HG03095 (cell line): ENCODE data around the gene SLC6A11.

Experiments
- ATAC-seq: cut with Tn5 transposase; IDR thresholded peaks from one replicate; pipeline ENCODE4 v1.9.1; 2021; ENCODE audit warnings: moderate library complexity; ENCODE audit not compliant: unreplicated experiment

Gene SLC6A11

DNA sequence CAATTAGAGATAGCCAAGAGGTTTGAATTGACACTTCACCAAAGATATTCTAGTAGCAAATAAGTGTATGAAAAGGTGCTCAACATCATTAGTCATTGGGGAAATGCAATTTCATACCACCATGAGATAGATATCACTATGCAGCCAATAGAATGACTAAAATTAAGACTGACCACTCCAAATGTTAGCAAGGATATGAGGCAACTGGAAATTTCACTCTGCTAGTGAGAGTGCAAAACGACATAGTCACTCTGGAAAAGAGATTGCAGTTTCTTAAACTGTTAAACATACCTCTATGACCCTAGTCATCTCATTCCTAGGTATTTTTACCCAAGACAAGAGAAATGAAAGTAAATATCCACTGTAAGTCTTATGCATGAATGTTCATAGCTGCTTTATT lies 27.6 kb upstream of the SLC6A11 start:
- ATAC-seq: no peak

DNA sequence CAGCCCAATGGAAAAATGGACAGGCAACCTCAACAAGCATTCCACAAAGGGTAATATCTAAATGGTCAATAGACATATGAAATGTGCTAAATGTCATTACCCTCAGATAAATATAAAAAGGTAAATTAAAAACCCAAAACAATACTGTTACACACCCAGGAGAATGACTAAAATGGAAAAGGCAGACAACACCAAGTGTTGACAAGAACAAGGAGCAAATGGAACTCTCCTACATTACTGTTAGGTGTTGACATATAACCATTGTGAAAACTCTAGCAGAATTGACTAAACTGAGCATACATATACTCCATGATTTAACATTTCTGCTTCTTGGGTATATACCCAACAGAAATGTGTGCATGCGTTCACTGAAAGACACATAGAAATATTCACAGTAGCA lies 25.3 kb upstream of the SLC6A11 start:
- ATAC-seq: no peak

DNA sequence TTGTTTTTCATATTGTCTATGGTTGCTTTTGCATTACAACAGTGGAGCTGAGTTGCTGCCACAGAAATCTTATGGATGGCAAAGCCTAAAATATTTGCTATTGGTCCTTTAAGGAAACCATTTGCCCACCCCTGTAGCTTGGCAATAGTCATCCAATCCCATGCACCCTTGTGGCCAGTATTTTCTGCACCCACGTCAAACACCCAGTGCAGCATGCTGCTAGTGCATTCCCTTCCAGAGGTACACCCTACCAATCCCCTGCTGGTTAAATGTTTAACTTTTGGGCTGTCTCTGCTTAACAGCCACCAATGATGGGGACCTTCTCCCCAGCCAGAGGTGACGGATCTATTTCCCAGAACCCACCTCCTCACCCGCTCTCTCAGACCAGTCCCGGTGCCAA lies 23.8 kb upstream of the SLC6A11 start:
- ATAC-seq: no peak

- no peak for ATAC-seq
These were observed 17.2 kb upstream of the SLC6A11 start for GRCh38 chr3:10798600-10799367.

DNA sequence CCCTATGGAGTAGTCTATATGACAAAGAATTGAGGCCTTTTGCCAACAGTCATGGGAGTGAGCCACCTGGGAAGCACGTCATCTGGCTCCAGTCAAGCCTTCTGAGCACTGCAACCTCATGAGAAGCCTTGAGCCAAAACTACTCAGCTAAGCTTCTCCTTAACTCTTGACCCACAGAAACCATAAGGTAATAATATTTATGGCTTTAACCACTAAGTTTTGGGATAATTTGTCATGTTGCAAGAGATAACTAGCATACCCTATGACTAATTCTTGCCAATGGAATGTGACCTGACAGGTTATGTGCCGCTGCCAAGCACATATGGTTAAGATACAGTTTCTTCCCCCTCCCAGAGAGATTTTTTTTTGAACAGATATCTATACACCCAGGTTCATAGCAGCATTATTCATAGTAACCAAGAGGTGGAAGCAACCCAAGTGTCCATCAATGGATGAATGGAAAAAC lies 11.8 kb upstream of the SLC6A11 start:
- no peak for ATAC-seq

GRCh38 chr3:10806006-10806405 lies 10.0 kb upstream of the SLC6A11 start:
- no peak for ATAC-seq

DNA sequence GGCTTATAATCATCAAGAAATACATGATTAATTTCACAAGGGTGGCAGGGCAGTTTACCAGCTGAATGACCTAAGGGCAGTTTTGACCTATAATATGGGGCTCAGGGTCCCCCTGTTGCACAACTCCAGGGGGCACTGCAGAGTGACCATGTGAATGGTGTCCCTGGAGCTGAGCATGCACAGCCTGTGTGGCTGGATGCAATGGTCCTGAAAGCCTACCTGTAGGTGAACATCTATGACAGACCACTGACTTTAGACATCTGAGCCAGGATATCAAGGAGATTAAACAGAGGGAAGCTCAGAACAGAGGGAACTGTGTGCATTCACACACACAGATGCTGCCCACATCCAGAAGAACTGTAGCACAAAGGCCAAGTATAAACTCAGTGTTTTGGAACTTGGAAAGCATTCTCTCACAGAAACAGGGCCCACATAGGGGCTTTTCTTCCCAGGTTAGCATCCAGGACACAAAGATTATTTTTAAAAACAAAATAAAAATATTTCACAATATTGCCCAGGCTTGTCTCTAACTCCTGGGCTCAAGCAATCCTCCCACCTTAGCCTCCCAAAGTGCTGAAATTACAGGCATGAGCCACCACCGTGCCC lies 7.8 kb upstream of the SLC6A11 start:
- ATAC-seq: no peak

DNA sequence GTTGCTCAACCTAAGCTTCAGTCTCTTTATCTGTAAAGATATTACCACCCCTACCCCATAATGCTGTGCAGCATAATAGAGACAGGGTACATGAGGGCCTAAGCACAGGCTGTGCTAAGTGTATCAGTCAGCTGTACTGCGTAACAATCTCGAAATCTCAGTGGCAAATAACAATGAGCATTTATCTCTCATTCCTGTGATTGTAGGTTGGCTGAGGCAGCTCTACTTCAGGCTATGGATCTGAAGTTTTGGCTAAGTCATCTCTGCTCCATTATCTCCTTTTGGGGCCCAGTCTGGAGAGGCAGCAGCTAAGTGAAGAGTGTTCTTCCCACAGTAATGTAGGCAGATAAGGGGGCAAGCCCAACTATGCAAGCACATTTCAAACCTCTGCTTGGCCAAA lies 7.1 kb upstream of the SLC6A11 start:
- ATAC-seq: no peak

- no peak for ATAC-seq
These were observed 5.7 kb upstream of the SLC6A11 start for GRCh38 chr3:10810376-10810775.

GRCh38 chr3:10813425-10813824 lies 2.6 kb upstream of the SLC6A11 start:
- ATAC-seq: no peak

DNA sequence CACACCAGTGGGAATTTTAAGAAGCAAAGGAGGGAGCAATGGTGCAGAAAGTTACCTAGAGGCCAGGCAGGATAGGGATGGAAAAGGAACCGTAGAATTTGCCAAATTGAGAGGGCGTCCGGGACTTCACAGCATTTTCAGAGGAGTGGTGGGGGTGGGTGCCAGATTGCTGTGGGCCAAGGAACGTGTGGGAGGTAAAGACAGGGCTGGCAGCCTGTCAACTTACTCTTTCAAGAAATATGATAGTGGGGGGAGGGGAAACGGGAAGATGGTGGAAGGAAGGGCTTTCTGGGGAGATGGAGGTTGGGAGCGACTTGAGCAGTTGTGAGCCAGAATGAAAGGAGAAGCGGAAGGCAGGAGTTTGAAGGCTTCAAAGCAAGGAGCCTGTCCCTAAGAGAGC lies 1.4 kb upstream of the SLC6A11 start:
- ATAC-seq: no peak

DNA sequence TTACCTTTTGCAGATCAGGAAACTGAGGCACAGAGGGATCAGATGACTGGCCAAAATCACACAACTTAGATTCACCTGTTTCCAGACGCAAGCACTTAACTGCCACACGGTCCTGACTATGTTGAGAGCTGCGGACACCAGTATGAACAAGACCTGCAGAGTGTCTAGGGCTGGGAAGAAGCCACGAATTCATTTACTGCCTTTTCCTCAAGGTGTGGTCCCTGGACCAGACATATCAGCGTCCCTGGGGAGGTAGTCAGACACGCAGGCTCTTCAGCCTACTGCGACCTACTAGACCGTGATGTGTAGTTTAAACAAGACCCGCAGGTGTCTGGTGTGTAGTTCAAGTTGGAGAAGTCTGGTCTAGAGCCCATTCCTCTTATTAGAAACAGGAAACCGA lies 541 bp upstream of the SLC6A11 start:
- ATAC-seq: no peak

DNA sequence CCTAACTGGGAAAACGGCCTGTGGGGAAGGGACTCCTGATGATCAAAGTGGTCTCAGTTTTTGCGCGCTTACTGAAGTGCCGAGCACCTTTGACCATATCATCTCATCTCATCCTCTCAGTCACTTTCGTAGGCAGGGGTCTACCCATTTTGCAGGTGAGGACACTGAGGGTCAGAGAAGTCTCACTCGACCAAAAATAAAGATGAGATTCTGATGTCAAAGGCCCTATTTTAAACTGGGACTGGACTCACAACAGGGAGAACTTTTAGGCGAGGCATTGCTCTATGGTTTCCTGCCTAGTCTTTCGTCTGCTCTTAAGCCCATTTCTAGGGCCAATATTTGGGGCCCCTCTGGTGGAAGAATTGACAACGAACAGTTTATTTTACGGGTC lies 830 bp downstream of the SLC6A11 start:
- ATAC-seq: no peak

- ATAC-seq: no peak
These were observed 1.5 kb downstream of the SLC6A11 start for GRCh38 chr3:10817506-10817905.

DNA sequence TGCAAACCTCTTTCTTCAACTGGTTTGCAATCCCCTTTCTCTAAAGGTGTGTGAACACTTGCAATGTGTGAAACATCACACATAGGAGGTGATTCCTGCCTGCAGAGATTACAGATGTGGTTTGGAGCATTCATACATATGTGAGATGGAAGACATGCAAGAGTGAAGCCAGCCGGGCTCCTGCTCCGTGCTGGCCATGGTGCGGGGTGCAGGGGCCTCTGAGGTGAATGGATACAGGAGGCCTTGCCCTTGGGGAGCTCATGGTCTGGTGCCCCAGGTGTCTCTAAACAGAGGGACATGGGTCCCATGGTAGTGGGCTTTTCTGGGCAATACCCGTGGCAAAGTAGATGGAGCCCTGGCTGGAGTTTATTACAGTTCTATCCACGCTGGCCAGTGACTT lies 6.0 kb downstream of the SLC6A11 start:
- ATAC-seq: no peak

DNA sequence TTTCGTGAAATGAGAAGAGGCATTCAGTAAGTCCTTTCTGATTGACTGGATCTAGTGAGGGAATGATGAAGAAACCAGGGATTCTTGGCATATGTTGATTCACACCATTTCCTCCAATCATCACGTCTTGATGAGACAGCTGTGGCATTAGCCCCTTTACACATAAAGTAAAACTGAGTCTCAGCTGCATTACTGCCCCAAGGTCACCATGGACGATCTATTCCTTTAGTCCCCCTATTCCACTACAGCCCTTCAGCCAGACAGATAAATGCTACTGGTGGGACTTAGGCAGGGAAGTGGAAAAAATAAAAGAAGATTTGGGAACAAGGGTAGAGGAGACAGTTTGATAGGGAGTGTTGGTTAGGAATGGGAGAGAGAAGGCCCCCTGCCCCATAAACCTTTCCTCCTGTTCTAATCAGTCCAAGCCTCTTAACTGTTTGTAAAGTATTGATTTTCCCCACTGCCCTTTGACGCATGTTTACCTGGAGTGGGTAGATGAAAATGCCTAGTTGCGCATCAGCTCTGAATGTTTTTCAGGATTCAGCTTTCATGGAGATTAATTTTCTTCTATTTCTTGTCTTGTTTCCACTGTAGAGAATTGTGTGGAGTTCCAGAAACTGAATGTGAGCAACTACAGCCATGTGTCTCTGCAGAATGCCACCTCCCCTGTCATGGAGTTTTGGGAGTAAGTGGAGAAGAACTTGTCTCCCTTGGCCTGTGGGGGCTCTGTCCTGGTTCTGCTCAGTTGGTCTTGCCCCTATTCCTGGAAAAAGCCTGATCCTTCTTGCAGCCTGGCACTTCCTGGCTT lies 6.9 kb downstream of the SLC6A11 start:
- ATAC-seq: no peak

DNA sequence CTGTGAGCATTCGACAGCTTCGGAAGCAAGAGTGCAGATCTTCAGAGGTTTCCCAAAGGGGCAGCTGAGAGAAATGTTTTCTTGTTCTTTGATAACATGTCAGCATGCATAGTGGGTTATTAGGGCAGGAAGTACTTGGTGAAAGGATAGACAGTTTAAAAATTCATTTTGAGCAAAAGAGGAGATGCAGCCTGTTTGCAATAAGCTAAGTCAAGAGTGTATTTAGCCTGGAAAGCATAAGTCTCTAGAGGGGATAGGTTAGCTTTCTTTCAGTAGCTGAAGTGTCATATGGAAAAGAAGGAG lies 7.4 kb downstream of the SLC6A11 start:
- no peak for ATAC-seq

GRCh38 chr3:10824468-10824867 lies 8.4 kb downstream of the SLC6A11 start:
- no peak for ATAC-seq

- ATAC-seq: peak; percentile 56
These were observed 17.9 kb downstream of the SLC6A11 start for GRCh38 chr3:10833855-10834414.

- ATAC-seq: no peak
These were observed 18.9 kb downstream of the SLC6A11 start for GRCh38 chr3:10834951-10835350.

- no peak for ATAC-seq
These were observed 19.4 kb downstream of the SLC6A11 start for GRCh38 chr3:10835406-10835805.

DNA sequence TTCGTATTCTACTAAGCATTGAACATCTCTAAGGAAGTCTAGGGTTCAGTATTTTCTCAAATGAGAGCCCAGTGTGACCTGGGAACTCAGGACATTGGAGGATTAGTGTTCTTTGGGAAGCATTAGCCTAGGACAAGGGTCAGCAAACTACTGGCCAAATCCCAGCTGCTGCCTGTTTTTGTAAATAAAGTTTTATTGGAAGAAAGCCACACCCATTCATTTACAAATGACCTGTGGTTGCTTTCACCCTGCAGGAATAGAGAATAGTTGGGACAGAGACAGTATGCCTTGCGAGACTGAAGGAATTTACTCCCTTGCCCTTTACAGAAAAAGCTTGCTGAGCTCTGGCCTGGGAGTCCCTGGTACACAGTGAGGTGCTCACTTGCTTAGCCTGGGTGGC lies 20.6 kb downstream of the SLC6A11 start:
- no peak for ATAC-seq
